Stimulated activated CD8-positive, alpha-beta memory T cell treated with anti-CD3 and anti-CD28 coated beads, Interleukin-7, amount 100 ng/mL, for 24 hours (primary cell): ENCODE data around the gene SPTY2D1.
"Not testable (repeated sequence)": the region's sequence is repeated elsewhere in the genome, so short reads cannot be mapped to it uniquely, and the experiment has no call there.

ENCODE experiments used
- DNase-seq: peaks from one replicate; pipeline ENCODE4 v3.0.0-alpha.2; 2020; ENCODE audit warnings: low read depth

The SPTY2D1 gene, protein sequence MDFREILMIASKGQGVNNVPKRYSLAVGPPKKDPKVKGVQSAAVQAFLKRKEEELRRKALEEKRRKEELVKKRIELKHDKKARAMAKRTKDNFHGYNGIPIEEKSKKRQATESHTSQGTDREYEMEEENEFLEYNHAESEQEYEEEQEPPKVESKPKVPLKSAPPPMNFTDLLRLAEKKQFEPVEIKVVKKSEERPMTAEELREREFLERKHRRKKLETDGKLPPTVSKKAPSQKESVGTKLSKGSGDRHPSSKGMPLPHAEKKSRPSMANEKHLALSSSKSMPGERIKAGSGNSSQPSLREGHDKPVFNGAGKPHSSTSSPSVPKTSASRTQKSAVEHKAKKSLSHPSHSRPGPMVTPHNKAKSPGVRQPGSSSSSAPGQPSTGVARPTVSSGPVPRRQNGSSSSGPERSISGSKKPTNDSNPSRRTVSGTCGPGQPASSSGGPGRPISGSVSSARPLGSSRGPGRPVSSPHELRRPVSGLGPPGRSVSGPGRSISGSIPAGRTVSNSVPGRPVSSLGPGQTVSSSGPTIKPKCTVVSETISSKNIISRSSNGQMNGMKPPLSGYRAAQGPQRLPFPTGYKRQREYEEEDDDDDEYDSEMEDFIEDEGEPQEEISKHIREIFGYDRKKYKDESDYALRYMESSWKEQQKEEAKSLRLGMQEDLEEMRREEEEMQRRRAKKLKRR

DNA sequence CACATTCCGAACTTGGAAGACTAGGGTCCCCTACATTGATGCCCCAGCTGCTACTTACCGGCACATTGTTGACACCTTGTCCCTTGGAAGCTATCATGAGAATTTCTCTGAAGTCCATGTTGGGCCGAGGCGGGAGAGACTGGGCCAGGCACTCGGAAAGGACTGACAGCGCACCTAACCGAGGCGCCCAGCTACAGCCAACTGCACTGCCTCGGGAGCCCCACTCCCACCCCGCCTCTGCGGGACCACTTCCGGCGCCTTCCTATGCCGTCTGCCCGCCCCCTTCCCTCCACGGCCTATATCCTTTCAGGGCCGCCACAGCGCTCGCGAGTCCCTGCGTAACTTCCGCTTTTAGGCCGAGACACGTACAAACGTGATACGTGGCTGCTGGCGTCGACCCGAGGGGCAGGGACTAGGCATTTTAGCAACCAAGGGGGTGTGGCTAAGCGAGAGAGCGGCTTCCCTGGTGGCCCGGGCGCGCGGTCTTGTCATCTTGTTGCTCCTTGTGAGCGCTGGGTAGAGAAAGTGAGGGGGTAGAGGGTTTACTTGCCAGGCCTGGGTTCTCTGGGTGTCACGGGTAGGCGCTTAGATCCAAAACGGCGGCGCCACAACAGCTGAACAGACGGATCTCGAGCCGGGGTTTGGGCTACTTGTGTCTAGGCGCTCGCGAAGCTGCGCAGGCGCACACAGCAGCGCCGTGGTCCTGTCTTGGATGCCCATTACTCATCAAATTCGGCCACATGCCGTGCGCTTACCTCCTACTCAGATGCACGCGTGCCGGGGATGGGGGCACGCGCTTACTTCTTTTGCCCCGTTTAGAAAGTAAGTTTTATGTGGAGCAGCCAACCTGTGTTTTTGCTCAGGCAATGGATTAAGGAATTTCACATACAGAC is at the start of gene SPTY2D1:
Gene SPTY2D1 (minus strand): TSS at position 203 of the 893 bp plus-strand sequence. CDS start 85 bp downstream, at position 118.
- peak; percentile 94 for DNase-seq

DNA sequence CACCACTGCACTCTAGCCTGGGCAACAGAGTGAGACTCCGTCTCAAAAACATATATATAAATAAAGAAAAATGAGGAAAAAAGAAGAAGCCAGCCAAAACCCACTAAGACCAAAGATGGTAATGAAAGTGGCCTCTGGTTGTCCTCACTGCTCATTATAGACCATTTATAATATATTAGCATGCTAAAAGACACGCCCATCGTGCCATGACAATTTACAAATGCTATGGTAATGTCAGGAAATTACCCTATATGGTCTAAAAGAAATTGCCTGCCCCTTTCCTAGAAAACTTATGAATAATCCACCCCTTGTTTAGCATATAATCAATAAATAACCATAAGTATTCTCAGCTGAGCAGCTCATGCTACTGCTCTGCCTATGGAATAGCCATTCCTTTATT is 48.3 kb upstream of the SPTY2D1 start:
- no peak for DNase-seq

DNA sequence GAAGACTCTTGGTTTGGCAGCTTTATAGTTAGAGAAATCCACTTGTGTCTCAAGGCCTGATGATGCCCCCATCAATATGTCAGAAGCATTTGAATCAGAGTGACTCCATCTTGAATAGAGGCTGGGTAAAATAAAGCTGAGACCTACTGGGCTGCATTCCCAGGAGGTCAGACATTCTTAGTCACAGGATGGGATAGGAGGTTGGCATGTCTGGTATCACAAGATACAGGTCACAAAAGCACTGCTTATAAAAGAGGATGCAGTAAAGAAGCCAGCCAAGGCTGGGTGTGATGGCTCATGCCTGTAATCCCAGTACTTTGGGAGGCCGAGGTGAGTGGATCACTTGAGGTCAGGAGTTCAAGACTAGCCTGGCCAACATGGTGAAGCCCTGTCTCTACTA is 47.8 kb upstream of the SPTY2D1 start:
- DNase-seq, result not testable (repeated sequence)

DNA sequence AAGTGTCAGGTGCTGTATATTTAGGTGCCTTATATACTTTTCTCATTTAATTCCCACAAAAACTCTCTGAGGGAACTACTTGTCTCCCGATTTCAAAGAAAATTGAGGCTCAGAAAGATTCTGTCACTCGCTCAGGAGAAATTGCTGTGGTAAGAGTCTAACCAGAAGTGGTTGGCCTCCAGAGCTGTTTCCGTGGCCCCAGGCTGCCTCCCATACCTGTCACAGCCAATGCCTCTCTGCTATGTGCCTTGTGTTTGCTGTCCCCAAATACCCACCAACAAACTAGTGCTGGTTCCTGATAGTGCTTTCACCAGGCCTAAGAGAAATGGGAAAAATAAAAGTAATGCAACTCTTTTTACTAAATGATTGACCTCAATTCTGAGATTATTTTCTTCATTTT is 43.4 kb upstream of the SPTY2D1 start:
- DNase-seq, result no peak

DNA sequence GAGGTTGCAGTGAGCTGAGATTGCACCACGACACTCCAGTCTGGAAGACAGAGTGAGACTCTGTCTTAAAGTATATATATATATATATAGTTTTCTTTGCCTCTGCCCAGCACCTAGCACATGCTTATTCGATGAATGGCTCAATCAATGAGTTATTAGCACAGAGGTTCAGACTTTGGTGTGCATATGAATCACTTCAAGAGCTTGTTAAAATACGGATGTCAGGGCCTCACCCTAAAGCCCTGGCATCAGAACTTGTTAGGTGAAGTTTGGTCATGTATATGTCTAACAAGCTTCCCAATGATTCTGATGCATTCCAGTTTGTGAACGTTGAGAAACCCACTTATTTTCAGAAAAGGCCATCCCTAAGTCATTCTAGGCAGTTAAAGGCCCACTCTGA is 42.7 kb upstream of the SPTY2D1 start:
- no peak for DNase-seq

DNA sequence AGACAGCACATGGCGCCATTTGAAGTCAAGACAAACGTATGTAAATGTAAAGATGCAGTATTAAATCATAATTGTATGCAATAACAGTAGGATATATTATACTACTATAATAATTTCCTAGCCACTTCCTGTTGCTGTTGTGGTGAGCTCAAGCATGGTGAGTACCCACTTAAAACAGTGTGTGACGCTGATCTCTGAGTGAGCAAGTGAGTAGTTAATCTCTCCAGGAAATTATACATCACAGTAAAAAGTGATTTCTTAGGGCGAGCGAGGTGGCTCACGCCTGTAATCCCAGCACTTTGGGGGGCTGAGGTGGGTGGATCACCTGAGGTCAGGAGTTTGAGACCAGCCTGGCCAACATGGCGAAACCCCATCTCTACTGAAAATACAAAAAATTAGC is 38.1 kb upstream of the SPTY2D1 start:
- not testable (repeated sequence) for DNase-seq

DNA sequence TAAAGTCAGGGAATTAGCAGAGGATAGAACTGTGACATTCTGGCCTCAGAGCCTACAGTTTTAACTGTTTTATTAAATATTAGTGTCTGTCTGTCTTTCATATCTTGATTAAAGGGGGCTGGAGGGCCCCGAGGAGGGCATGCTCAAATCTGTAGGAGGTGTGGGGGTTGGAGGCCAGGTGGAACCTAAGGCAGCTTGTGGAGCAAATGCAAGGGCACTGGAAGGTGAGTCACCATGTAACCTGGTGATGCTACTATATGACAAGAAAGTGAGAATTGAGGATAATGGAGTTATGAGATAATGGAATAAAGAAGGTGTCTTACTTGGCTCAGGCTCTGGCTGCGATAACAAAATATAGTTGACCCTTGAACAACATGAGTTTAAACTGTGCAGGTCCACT is 37.1 kb upstream of the SPTY2D1 start:
- no peak for DNase-seq

DNA sequence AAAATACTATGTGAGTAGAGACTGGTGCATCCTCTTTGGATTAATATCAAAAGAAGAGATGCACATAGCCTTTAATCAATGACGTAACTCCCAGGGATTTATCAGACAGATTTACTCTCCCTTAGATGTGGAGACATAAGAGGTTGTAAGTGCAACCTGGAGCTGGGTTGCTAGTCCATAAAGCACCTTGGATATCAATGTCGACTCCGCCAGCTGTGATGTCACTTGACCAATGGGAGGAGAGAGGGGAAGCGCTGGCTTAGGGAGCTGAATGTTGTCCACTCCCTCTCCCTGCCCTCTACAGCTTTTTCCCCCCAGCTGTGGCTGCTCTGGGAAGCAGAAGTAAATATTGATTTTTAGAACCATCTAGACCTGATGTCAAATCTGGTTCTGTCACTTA is 35.6 kb upstream of the SPTY2D1 start:
- no peak for DNase-seq

DNA sequence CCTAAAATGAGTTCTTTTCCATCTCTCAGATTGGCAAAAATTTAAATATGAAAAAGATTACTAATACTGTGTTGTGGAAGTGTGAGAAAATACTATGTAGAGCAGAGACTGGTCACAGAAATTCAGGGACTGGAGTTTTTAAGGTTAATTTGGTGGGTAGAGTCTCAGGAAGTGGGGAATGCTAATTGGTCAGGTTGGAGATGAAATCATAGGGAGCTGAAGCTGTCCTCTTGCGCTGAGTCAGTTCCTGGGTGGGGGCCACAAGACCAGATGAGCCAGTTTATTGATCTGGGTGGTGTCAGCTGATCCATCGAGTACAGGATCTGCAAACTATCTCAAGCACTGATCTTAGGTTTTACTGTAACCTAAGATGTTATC is 35.1 kb upstream of the SPTY2D1 start:
- DNase-seq, result no peak

DNA sequence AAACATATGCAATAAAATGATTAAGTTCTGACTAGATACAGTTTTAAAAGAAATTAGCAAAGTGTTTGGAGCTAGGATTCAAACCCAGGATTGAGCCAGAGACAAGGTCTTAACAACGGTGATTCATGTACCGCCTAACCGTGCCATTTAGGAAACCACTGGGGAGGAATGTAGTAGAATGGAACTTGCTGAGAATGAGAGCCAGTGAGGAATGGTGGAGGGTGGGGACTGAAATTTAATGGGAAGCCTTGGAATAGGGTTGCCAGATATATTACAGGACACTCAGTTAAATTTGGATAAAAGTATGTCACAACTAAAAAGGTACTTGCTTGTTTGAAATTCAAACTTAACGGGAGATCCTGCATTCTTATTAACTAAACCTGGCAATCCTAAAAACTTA is 34.0 kb upstream of the SPTY2D1 start:
- DNase-seq, result no peak

DNA sequence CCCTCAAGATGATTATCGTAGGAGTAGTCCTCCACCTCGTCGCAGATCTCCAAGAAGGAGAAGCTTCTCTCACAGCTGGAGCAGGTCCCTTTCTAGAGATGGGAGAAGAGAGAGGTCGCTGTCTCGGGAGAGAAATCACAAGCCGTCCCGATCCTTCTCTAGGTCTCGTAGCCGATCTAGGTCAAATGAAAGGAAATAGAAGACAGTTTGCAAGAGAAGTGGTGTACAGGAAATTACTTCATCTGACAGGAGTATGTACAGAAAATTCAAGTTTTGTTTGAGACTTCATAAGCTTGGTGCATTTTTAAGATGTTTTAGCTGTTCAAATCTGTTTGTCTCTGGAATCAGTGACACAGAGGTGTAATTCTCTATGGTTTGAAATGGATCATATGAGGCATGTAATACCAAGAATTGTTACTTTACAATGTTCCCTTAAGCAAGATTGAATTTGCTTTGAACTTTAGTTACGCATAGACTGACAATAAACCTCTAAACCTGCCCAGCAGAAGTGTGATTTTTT is 31.3 kb upstream of the SPTY2D1 start:
- DNase-seq, result not testable (repeated sequence)

DNA sequence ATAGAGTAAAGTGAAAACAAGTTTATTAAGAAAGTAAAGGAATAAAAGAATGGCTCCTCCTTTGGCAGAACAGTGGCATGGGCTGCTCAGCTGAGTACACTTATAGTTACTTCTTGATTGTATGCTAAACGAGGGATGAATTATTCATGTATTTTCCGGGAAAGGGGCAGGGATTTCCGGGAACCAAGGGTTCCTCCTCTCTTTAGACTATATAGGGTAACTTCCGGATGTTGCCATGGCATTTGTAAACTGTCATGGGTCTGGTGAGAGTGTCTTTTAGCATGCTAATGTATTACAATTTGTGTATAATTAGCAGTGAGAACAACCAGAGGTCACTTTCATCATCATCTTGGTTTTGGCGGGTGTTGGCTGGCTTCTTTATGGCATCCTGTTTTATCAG is 23.5 kb upstream of the SPTY2D1 start:
- no peak for DNase-seq

DNA sequence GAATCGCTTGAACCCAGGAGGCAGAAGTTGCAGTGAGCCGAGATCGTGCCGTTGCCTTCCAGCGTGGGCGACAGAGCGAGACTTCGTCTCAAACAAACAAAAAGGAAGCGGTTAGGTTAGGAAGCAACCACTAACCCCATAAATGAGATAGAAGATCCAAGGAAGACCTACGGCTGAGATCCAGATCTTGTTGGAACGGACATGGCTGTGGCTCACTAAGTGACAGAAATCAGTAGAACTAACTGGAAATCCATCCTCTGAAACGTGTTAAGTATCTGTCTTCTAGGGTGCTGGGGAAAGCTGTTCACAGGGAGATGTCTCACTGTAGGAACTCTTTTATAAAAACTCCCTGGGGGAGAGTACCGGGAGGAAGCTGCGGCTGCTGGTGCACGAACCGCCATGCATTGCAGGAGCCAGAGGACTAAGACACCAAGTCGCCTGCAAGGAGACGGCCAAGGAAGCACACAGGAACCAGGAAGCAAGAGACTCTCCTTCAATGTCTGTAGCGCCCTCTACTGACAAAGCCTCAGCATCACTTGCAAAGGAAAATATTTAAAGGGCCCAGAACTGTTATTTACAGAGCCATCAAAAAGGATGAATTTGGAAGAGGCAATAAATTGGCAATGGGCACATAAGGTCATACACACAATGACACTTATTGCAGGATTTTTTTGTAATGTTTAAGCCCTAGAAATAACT is 16.9 kb upstream of the SPTY2D1 start:
- DNase-seq, result no peak

DNA sequence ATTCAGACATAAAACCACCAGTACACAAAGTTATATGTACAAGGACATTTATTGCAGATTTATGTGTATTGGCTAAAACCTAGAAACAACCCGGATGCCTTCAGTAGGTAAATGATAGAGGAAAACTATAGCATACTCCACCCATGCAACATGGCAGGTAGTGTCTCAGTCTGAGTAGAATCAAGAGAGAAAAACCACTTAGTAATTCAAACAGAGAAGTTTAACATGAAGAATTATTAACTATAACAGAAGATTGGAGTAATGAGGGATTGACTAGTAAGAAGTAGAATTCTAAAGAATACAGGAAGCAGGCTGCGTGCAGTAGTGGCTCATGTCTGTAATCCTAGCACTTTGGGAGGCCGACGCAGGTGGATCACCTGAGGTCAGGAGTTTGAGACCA is 16.2 kb upstream of the SPTY2D1 start:
- DNase-seq, result no peak

DNA sequence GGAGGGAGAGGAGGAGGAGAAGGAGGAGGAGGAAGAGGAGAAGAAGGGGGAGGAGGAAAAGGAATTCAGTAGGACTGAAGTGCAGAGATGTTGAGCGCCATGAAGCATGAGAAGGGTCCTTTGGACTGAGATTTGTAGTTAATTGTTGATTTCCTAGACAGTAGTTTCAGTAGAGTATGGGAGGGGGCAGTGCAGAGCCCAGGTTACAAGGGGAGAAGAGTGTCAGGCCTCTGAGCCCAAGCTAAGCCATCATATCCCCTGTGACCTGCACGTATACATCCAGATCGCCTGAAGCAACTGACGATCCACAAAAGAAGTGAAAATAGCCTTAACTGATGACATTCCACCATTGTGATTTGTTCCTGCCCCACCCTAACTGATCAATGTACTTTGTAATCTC is 8.9 kb upstream of the SPTY2D1 start:
- not testable (repeated sequence) for DNase-seq

DNA sequence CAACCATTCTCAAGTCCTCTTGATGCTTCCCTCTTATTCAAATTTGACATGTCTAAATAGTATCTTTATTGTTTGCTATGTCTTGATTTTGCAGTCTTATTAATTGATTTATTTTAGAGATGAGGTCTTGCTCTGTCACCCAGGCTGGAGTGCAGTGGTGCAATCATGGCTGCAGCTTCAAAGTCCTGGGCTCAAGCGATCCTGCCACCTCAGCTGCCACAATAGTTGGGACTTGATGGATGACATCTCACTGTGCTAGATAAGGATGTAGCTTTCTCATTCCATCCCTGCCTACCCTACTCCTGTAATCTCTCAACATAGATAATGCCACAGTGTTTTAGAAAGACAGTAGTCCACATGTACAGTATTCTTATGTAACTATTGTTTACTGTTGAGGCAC is 7.5 kb upstream of the SPTY2D1 start:
- no peak for DNase-seq

DNA sequence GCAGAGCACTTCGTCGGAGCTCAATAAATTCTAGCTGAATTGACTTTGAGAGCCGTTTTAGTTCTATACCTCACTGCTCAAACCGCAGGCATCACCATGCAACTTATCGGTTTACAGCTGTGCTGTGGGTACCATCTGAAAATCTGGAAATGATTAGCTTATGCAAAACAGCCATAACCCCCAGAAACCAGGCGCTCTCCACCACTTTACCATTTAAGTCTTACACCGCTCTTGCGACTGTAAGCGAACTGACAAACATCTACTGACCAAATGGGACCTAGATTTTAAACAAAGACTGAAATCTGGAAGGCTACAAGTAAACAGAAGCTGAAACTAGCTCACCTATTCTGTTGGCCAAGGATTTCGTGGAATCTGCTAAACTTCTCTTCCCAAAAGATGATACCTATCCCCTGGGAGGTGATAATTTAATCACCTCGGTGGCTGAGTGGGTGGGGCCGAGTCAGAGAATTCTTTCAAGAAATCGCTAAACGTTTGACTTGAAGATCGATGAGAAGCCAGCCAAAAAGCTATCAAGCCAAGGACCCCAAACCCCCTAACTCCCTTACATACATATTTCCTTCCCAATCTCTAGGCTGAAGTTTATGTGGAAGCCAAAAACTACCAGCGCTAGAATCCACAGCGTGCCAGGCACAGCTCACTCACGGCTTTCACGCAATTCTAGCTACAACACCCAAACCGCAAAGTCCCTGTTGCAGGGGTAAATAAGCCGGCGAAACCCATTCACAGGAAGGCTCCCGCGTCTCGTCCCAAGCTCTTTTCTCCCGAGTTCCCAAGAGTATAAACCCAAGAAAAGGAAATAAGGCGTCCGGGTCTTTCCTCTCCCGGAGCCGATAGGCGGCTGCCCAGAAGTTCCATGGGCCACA is 644 bp downstream of the SPTY2D1 start:
- DNase-seq, result no peak

DNA sequence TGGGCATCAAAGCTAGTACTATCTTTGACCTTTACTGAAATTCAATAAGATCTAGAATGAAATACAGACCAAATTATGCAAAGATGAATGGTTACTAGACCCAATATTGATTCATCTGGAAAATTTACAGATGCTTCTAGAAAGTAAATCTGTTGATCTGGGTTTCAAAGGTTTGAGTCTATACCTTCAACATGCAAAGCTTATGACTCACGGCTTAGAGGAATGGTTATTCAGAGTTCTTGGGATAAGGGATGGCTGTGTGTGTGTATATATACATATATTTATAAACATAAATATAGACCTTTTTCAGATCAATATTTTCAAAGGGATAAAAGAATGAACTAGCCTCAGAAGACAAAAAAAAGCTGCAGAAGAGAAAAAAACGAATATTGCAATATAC is 1.3 kb downstream of the SPTY2D1 start:
- no peak for DNase-seq

DNA sequence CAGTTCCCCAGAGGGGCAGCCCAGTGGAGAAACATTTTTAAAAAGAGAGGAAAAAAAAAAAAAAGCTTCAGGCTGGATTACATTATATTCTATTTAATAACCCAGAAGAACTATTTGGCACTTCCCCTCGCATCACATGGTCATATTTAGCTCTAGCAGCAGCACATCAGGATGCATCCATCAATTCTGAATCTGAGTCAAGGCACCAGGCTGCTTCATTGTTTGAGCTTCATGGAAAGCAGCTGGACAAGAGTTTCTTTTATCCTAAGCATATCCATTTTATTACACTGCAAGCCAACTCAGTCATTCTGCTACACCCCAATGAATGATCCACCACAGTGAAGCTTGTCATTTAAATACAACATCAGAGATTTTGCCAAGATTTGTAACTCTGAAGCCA is 10.0 kb downstream of the SPTY2D1 start:
- DNase-seq, result no peak

DNA sequence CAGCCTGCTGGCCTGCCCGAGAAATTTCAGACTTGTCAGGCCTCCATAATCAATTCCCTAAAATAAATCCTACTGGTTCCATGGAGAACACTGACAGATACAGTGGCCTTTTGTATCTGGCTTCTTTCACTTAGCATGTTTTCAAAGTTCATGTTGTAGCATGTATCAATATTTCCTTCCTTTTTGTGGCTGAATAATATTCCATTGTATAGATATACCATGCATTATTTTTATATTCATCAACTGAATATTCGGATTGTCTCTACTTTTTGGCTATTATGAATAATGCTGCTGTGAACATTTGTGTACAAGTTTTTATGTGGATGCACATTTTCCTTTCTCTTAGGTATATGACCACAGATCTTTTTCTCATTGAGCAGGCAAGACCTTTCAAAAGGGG is 10.4 kb downstream of the SPTY2D1 start:
- DNase-seq, result no peak
